ENCODE measurements around the gene LHFPL3. TPM values are rescaled to one million over a fixed set of nuclear protein-coding genes. Genes with fewer than 3 reads are reported as not detected.

Gene LHFPL3
- total and polyA plus RNA-seq, 2 donors (not counting 1 experiment from before 2014, with no cell fraction given), result not detected

- H3K79me2 ChIP-seq (ENCODE audit: control insufficient read depth, insufficient read depth, low read length), result no peaks in the 10 kb centered on the region
Observed at GRCh38 chr7:104851268-104851667, 522.9 kb downstream of the LHFPL3 start.

GRCh38 chr7:104852386-104852785 is 524.0 kb downstream of the LHFPL3 start:
- Histone ChIP-seq H2AFZ (ENCODE audit: low read length) (no peak overlapping the region), H3K27me3 (ENCODE audit: control insufficient read depth, insufficient read depth, low read length) (no peaks in the 10 kb centered on the region), H3K9me3 (ENCODE audit: control insufficient read depth, insufficient read depth, low read depth, low read length) (no peaks in the 10 kb centered on the region), H3K9ac (ENCODE audit: insufficient read depth, low read length) (no peak overlapping the region), H3K79me2 (ENCODE audit: control insufficient read depth, insufficient read depth, low read length) (no peaks in the 10 kb centered on the region), H3K27ac (ENCODE audit: insufficient read depth, low read length) (no peak overlapping the region), H3K36me3 (ENCODE audit: control insufficient read depth, insufficient read depth, low read length) (no peaks in the 10 kb centered on the region), H3K4me1 (ENCODE audit: control insufficient read depth, extremely low read depth, insufficient read depth, low read length) (no peaks in the 10 kb centered on the region), H3K4me2 (ENCODE audit: extremely low read depth, insufficient read depth, low read length) (no peak overlapping the region), H3K4me3 (replicated peaks in 1 of 4; ENCODE audit: control extremely low read depth in 1 of 4, insufficient read depth in 1 of 4, low read depth in 3 of 4, low read length in 4 of 4) (no peak overlapping the region), H4K20me1 (ENCODE audit: control insufficient read depth, extremely low read depth, insufficient read depth, low read length) (no peaks in the 10 kb centered on the region)
- no peak for TF ChIP-seq EZH2 (IDR thresholded peaks at IDR 0.05; ENCODE audit: low read length, missing control alignments)
- TF ChIP-seq CTCF (conservative IDR thresholded peaks at IDR 0.05 in 1 of 2, IDR thresholded peaks at IDR 0.05 in 1 of 2; ENCODE audit: low read depth in 1 of 2, low read length in 2 of 2), result no peak
- DNase-seq (ENCODE audit: low read depth in 2 of 2), result no peak

More at GRCh38 chr7:104851268-104851667, 522.9 kb downstream of the LHFPL3 start:
- no peak overlapping the region for H3K4me2 ChIP-seq (ENCODE audit: extremely low read depth, insufficient read depth, low read length)
- TF ChIP-seq CTCF (conservative IDR thresholded peaks at IDR 0.05 in 1 of 2, IDR thresholded peaks at IDR 0.05 in 1 of 2; ENCODE audit: low read depth in 1 of 2, low read length in 2 of 2), result no peak
- DNase-seq (ENCODE audit: low read depth in 2 of 2), result no peak
- no peaks in the 10 kb centered on the region for H4K20me1 ChIP-seq (ENCODE audit: control insufficient read depth, extremely low read depth, insufficient read depth, low read length)
- no peak overlapping the region for H3K9ac ChIP-seq (ENCODE audit: insufficient read depth, low read length)
- H3K36me3 ChIP-seq (ENCODE audit: control insufficient read depth, insufficient read depth, low read length), result no peaks in the 10 kb centered on the region
- no peaks in the 10 kb centered on the region for H3K27me3 ChIP-seq (ENCODE audit: control insufficient read depth, insufficient read depth, low read length)
- no peak overlapping the region for H3K4me3 ChIP-seq (replicated peaks in 1 of 4; ENCODE audit: control extremely low read depth in 1 of 4, insufficient read depth in 1 of 4, low read depth in 3 of 4, low read length in 4 of 4)
- H2AFZ ChIP-seq (ENCODE audit: low read length), result no peak overlapping the region
- H3K27ac ChIP-seq (ENCODE audit: insufficient read depth, low read length), result no peak overlapping the region
- H3K9me3 ChIP-seq (ENCODE audit: control insufficient read depth, insufficient read depth, low read depth, low read length), result no peaks in the 10 kb centered on the region
- H3K4me1 ChIP-seq (ENCODE audit: control insufficient read depth, extremely low read depth, insufficient read depth, low read length), result no peaks in the 10 kb centered on the region

- TF ChIP-seq EZH2 (IDR thresholded peaks at IDR 0.05; ENCODE audit: low read length, missing control alignments) (no peak), CTCF (conservative IDR thresholded peaks at IDR 0.05 in 1 of 2, IDR thresholded peaks at IDR 0.05 in 1 of 2; ENCODE audit: low read depth in 1 of 2, low read length in 2 of 2) (no peak)
- Histone ChIP-seq H3K79me2 (ENCODE audit: control insufficient read depth, insufficient read depth, low read length) (no peaks in the 10 kb centered on the region), H3K9me3 (ENCODE audit: control insufficient read depth, insufficient read depth, low read depth, low read length) (no peaks in the 10 kb centered on the region), H3K9ac (ENCODE audit: insufficient read depth, low read length) (no peak overlapping the region), H3K27ac (ENCODE audit: insufficient read depth, low read length) (no peak overlapping the region), H3K27me3 (ENCODE audit: control insufficient read depth, insufficient read depth, low read length) (no peaks in the 10 kb centered on the region), H3K4me2 (ENCODE audit: extremely low read depth, insufficient read depth, low read length) (no peak overlapping the region), H2AFZ (ENCODE audit: low read length) (no peak overlapping the region), H3K36me3 (ENCODE audit: control insufficient read depth, insufficient read depth, low read length) (no peaks in the 10 kb centered on the region), H3K4me3 (replicated peaks in 1 of 4; ENCODE audit: control extremely low read depth in 1 of 4, insufficient read depth in 1 of 4, low read depth in 3 of 4, low read length in 4 of 4) (no peak overlapping the region), H4K20me1 (ENCODE audit: control insufficient read depth, extremely low read depth, insufficient read depth, low read length) (no peaks in the 10 kb centered on the region), H3K4me1 (ENCODE audit: control insufficient read depth, extremely low read depth, insufficient read depth, low read length) (no peaks in the 10 kb centered on the region)
- DNase-seq (ENCODE audit: low read depth in 2 of 2), result no peak
Observed at GRCh38 chr7:104855861-104856260, 527.5 kb downstream of the LHFPL3 start.

Data from fibroblast of lung (primary cell).